Tibial artery (tissue), 4 donors: ENCODE measurements around the gene CORO2B.

Source experiments
- DNase-seq, 2 donors: peaks; one replicate each; pipeline ENCODE4 v3.0.0-alpha.2; 2019
- H3K27ac ChIP-seq, 2 donors: fragments of 200-600 bp; sonication (generic) in 1 of 2; 1 replicate in 1 of 2; 2 replicates in 1 of 2; pipeline ENCODE4 v1.5.1; 2018 to 2019; ENCODE audit warnings: mild to moderate bottlenecking in 1 of 2
- H3K27me3 ChIP-seq, 2 donors: fragments of 200-600 bp; sonication (generic) in 1 of 2; one replicate each; pipeline versions ENCODE4 v1.5.1 to v1.6.0; 2016 to 2019
- H3K36me3 ChIP-seq, 3 donors: fragments of 200-600 bp; sonication (generic) in 2 of 3; one replicate each; pipeline ENCODE4 v1.5.1; 2016 to 2019; ENCODE audit warnings: mild to moderate bottlenecking in 2 of 3
- H3K4me1 ChIP-seq, 4 donors: fragments of 200-600 bp; sonication (generic) in 2 of 4; 1 replicate in 3 of 4; 2 replicates in 1 of 4; pipeline ENCODE4 v1.5.1; 2016 to 2019
- H3K4me3 ChIP-seq, 2 donors: fragments of 200-600 bp; sonication (generic) in 1 of 2; 1 replicate in 1 of 2; 2 replicates in 1 of 2; pipeline ENCODE4 v1.5.1; 2018 to 2019; ENCODE audit warnings: mild to moderate bottlenecking in 2 of 2
- H3K9me3 ChIP-seq, 3 donors: fragments of 200-600 bp; sonication (generic) in 1 of 3; one replicate each; pipeline ENCODE4 v1.5.1; 2016 to 2019
- CTCF ChIP-seq, 2 experiments: fragments of 200-600 bp in 1 of 2; fragments of 450-650 bp in 1 of 2; IDR thresholded peaks; one replicate each; pipeline ENCODE4 v1.5.1; 2017 to 2019; ENCODE audit warnings: antibody characterized with exemption in 2 of 2, mild to moderate bottlenecking in 1 of 2, moderate library complexity in 1 of 2
- intact Hi-C: fragments of 100-400 bp; cut with DNase I; formaldehyde crosslinking; loops from one replicate; pipeline ENCODE4 v1.15.0; 2023; ENCODE audit warnings: low total_unique reads

Gene CORO2B

GRCh38 chr15:68578175-68578979 is 416 bp upstream of the CORO2B start:
- Histone ChIP-seq H3K27me3 (peaks cover 0 to 26% of the 10 kb centered on the region in 2 donors), H3K36me3 (no peaks in the 10 kb centered on the region), H3K4me3 (peak overlapping the region; percentile 59 to 82), H3K9me3 (no peaks in the 10 kb centered on the region), H3K27ac (peak overlapping the region; percentile 68 to 74), H3K4me1 (peaks cover 0 to 24% (median 18%) of the 10 kb centered on the region in 4 donors)
- intact Hi-C loops = no loop called here
- TF ChIP-seq CTCF (IDR thresholded peaks at IDR 0.05) = peak; percentile 40 to 55
- DNase-seq = peak; percentile 66 to 84

GRCh38 chr15:68580026-68580882 is 1.5 kb downstream of the CORO2B start:
- Histone ChIP-seq H3K27me3 (peaks cover 0 to 17% of the 10 kb centered on the region in 2 donors), H3K4me3 (peak overlapping the region in 1 of 2 donors; percentile 59), H3K9me3 (no peaks in the 10 kb centered on the region), H3K36me3 (no peaks in the 10 kb centered on the region), H3K27ac (peak overlapping the region; percentile 65 to 74), H3K4me1 (peaks cover 0 to 39% (median 23%) of the 10 kb centered on the region in 4 donors)
- intact Hi-C loops = no loop called here
- no peak for TF ChIP-seq CTCF (IDR thresholded peaks at IDR 0.05)
- DNase-seq = no peak

GRCh38 chr15:68580883-68581155 is 2.0 kb downstream of the CORO2B start:
- TF ChIP-seq CTCF (IDR thresholded peaks at IDR 0.05) = no peak
- Histone ChIP-seq H3K4me3 (no peak overlapping the region), H3K27ac (peak overlapping the region in 1 of 2 donors; percentile 65), H3K4me1 (peaks cover 0 to 45% (median 23%) of the 10 kb centered on the region in 4 donors), H3K9me3 (no peaks in the 10 kb centered on the region), H3K36me3 (no peaks in the 10 kb centered on the region), H3K27me3 (peaks cover 0 to 13% of the 10 kb centered on the region in 2 donors)
- intact Hi-C loops = no loop called here
- DNase-seq = no peak

DNA sequence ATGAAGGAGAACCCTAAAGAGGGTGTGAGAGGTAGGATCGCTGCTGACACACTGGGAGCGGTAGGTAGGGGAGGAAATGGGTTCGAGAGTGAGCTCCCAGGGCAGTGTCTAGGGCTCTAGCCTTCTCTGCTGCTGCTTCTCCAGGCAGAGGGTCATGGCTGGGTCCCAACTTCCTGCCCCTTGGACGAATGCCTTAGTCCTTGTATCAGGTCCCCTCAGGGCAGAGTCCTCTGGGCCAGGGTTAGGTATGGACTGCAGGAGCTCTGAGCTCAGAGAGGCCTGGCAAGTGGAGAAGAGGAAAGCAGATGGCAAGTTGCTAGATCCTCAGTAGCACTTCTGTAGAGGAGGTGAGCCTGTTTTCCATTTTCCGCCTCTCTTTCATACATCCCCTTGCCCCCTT is 2.9 kb downstream of the CORO2B start:
- Histone ChIP-seq H3K27ac (peak overlapping the region in 1 of 2 donors; percentile 22), H3K9me3 (no peaks in the 10 kb centered on the region), H3K4me3 (no peak overlapping the region), H3K27me3 (peaks cover 0 to 7% of the 10 kb centered on the region in 2 donors), H3K4me1 (peaks cover 0 to 46% (median 23%) of the 10 kb centered on the region in 4 donors), H3K36me3 (no peaks in the 10 kb centered on the region)
- intact Hi-C loops = no loop called here
- DNase-seq = peak in 1 of 2 donors; percentile 51
- no peak for TF ChIP-seq CTCF (IDR thresholded peaks at IDR 0.05)

DNA sequence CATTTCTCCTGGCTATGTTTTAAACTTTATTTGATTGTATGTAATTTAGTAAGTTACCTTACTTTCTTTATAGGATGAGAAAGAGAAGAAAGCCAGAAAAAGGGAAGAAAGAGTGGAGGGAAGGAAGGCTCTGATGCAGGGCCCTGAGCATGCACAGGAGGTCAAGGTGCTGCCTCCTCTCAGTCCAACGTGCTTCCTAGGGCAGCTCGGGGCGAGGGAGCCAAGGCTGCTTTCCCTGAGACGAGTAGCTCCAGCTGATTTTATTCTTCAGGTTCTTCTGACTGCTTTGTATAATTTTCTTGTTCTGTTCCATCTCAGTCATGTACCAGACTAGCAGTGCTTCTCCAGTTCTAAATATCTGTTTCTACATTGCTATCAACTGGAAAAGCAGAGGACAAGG is 3.4 kb downstream of the CORO2B start:
- peak overlapping the region in 1 of 2 donors; percentile 22 for H3K27ac ChIP-seq
- TF ChIP-seq CTCF (IDR thresholded peaks at IDR 0.05) = no peak
- no peaks in the 10 kb centered on the region for H3K9me3 ChIP-seq
- H3K27me3 ChIP-seq = peaks cover 0 to 2% of the 10 kb centered on the region in 2 donors
- intact Hi-C loops = no loop called here
- DNase-seq = peak in 1 of 2 donors; percentile 28
- H3K4me3 ChIP-seq = no peak overlapping the region
- H3K4me1 ChIP-seq = peaks cover 0 to 45% (median 22%) of the 10 kb centered on the region in 4 donors
- no peaks in the 10 kb centered on the region for H3K36me3 ChIP-seq
